ENCODE results near the gene PTPRE.

GRCh38 chr10:128064108-128064969, 157.4 kb downstream of the PTPRE start:
- TF ChIP-seq POLR2A (IDR thresholded peaks at IDR 0.05; ENCODE audit: low read length), result no peak
- no peak for TF ChIP-seq GATA1 (IDR thresholded peaks at IDR 0.05; ENCODE audit: low read depth, low read length)

Measured in erythroblast (primary cell).